Measurements from ENCODE around the gene VASH1.
A peak's percentile ranks its signal among the peaks of the same experiment; 100 is the strongest.

Gene VASH1

GRCh38 chr14:76808990-76809389 is 47.7 kb downstream of the VASH1 start:
- peaks cover 21% of the 10 kb centered on the region for H3K4me1 Mint-ChIP-seq
- no peaks in the 10 kb centered on the region for H3K9me3 Mint-ChIP-seq
- no peak overlapping the region for H3K27ac Mint-ChIP-seq
- no peak overlapping the region for H3K4me3 Mint-ChIP-seq
- H3K27me3 Mint-ChIP-seq, result no peaks in the 10 kb centered on the region
- H3K36me3 Mint-ChIP-seq, result peaks cover 21% of the 10 kb centered on the region
- no peak for DNase-seq
- CTCF ChIA-PET, result interaction anchor here (0.5 to 5.4 kb wide), 4 partner anchors 26 to 100 kb away, joined by 3 to 88 read pairs (median 6); no protein-coding TSS in a partner anchor

GRCh38 chr14:76810525-76810924 is 49.3 kb downstream of the VASH1 start:
- peaks cover 21% of the 10 kb centered on the region for H3K4me1 Mint-ChIP-seq

GRCh38 chr14:76810953-76811400 is 49.7 kb downstream of the VASH1 start:
- H3K36me3 Mint-ChIP-seq, result peaks cover 11% of the 10 kb centered on the region
- no peaks in the 10 kb centered on the region for H3K9me3 Mint-ChIP-seq
- peaks cover 21% of the 10 kb centered on the region for H3K4me1 Mint-ChIP-seq
- H3K27me3 Mint-ChIP-seq, result no peaks in the 10 kb centered on the region
- CTCF ChIA-PET, result interaction anchor here (0.7 to 5.4 kb wide), 17 partner anchors 8 to 566 kb away, joined by 3 to 88 read pairs (median 6); partner anchors contain the start of genes SAMD15 and TMED8
- H3K4me3 Mint-ChIP-seq, result peak overlapping the region; percentile 90
- peak; percentile 42 for DNase-seq
- peak overlapping the region; percentile 71 for H3K27ac Mint-ChIP-seq

More at GRCh38 chr14:76810525-76810924, 49.3 kb downstream of the VASH1 start:
- Mint-ChIP-seq H3K36me3 (peaks cover 13% of the 10 kb centered on the region), H3K9me3 (no peaks in the 10 kb centered on the region), H3K27me3 (no peaks in the 10 kb centered on the region), H3K27ac (peak overlapping the region; percentile 71), H3K4me3 (peak overlapping the region; percentile 90)
- CTCF ChIA-PET, result interaction anchor here (0.6 to 5.4 kb wide), 12 partner anchors 8 to 1006 kb away, joined by 3 to 88 read pairs (median 6); no protein-coding TSS in a partner anchor
- DNase-seq, result no peak

GRCh38 chr14:76811561-76811960 is 50.3 kb downstream of the VASH1 start:
- Mint-ChIP-seq H3K27ac (peak overlapping the region; percentile 81), H3K4me3 (peak overlapping the region; percentile 90), H3K27me3 (no peaks in the 10 kb centered on the region), H3K9me3 (no peaks in the 10 kb centered on the region), H3K4me1 (peaks cover 21% of the 10 kb centered on the region), H3K36me3 (peaks cover 11% of the 10 kb centered on the region)
- no peak for DNase-seq
- CTCF ChIA-PET, result interaction anchor here (0.7 to 5.4 kb wide), 18 partner anchors 9 to 566 kb away, joined by 3 to 88 read pairs (median 6); partner anchors contain the start of genes SAMD15 and TMED8

- H3K4me1 Mint-ChIP-seq, result peaks cover 21% of the 10 kb centered on the region
- peak overlapping the region; percentile 81 for H3K27ac Mint-ChIP-seq
- CTCF ChIA-PET, result interaction anchor here (0.8 to 5.4 kb wide), 10 partner anchors 9 to 259 kb away, joined by 3 to 88 read pairs (median 4); no protein-coding TSS in a partner anchor
- peaks cover 9% of the 10 kb centered on the region for H3K36me3 Mint-ChIP-seq
- no peak for DNase-seq
- H3K27me3 Mint-ChIP-seq, result no peaks in the 10 kb centered on the region
- no peaks in the 10 kb centered on the region for H3K9me3 Mint-ChIP-seq
- H3K4me3 Mint-ChIP-seq, result peak overlapping the region; percentile 90
Observed at GRCh38 chr14:76812093-76812421, 50.8 kb downstream of the VASH1 start.

- Mint-ChIP-seq H3K4me3 (peak within 1 kb of the TSS; percentile 90), H3K4me1 (peaks cover 21% of the 10 kb centered on the region), H3K27ac (peak within 1 kb of the TSS; percentile 81), H3K27me3 (no peaks in the 10 kb centered on the region), H3K9me3 (no peaks in the 10 kb centered on the region), H3K36me3 (peaks cover 6% of the 10 kb centered on the region)
- CTCF ChIA-PET, result interaction anchor here (1.0 to 5.4 kb wide), 6 partner anchors 29 to 258 kb away, joined by 3 to 88 read pairs (median 6); no protein-coding TSS in a partner anchor
- peak; percentile 98 for DNase-seq
Observed at GRCh38 chr14:76812422-76813383, 51.4 kb downstream of the VASH1 start, which contains the start of gene ANGEL1. TSS of gene ANGEL1 (minus strand) at chr14:76812882. CDS start at chr14:76812827, 55 bp downstream.

- Mint-ChIP-seq H3K36me3 (no peaks in the 10 kb centered on the region), H3K27ac (no peak overlapping the region), H3K9me3 (no peaks in the 10 kb centered on the region), H3K4me3 (no peak overlapping the region), H3K27me3 (no peaks in the 10 kb centered on the region), H3K4me1 (peaks cover 21% of the 10 kb centered on the region)
- DNase-seq, result no peak
- CTCF ChIA-PET, result interaction anchor here (0.8 to 1.8 kb wide), 2 partner anchors 61 to 103 kb away, joined by 3 to 4 read pairs; no protein-coding TSS in a partner anchor
Observed at GRCh38 chr14:76814726-76815645, 53.7 kb downstream of the VASH1 start.

- H3K9me3 Mint-ChIP-seq, result no peaks in the 10 kb centered on the region
- CTCF ChIA-PET, result no interaction called here
- H3K36me3 Mint-ChIP-seq, result no peaks in the 10 kb centered on the region
- H3K27ac Mint-ChIP-seq, result no peak overlapping the region
- H3K4me3 Mint-ChIP-seq, result no peak overlapping the region
- H3K4me1 Mint-ChIP-seq, result no peaks in the 10 kb centered on the region
- peaks cover 7% of the 10 kb centered on the region for H3K27me3 Mint-ChIP-seq
- DNase-seq, result no peak
Observed at GRCh38 chr14:76820700-76821099, 59.4 kb downstream of the VASH1 start.

- no peak for DNase-seq
- CTCF ChIA-PET, result no interaction called here
- Mint-ChIP-seq H3K4me3 (no peak within 1 kb of the TSS), H3K36me3 (no peaks in the 10 kb centered on the region), H3K27me3 (peaks cover 46% of the 10 kb centered on the region), H3K4me1 (no peaks in the 10 kb centered on the region), H3K27ac (no peak within 1 kb of the TSS), H3K9me3 (no peaks in the 10 kb centered on the region)
Observed at GRCh38 chr14:76826122-76826521, 64.9 kb downstream of the VASH1 start, which contains the start of gene LRRC74A. TSS of gene LRRC74A (plus strand) at chr14:76826408. CDS start at chr14:76826698, 290 bp downstream.

- Mint-ChIP-seq H3K4me3 (no peak overlapping the region), H3K27me3 (peaks cover 52% of the 10 kb centered on the region), H3K9me3 (no peaks in the 10 kb centered on the region), H3K36me3 (no peaks in the 10 kb centered on the region), H3K4me1 (no peaks in the 10 kb centered on the region), H3K27ac (no peak overlapping the region)
- CTCF ChIA-PET, result no interaction called here
- DNase-seq, result no peak
Observed at GRCh38 chr14:76827696-76828296, 66.5 kb downstream of the VASH1 start.

- H3K4me3 Mint-ChIP-seq, result no peak overlapping the region
- no peak overlapping the region for H3K27ac Mint-ChIP-seq
- CTCF ChIA-PET, result no interaction called here
- H3K36me3 Mint-ChIP-seq, result no peaks in the 10 kb centered on the region
- H3K27me3 Mint-ChIP-seq, result peaks cover 52% of the 10 kb centered on the region
- no peaks in the 10 kb centered on the region for H3K4me1 Mint-ChIP-seq
- no peak for DNase-seq
- H3K9me3 Mint-ChIP-seq, result no peaks in the 10 kb centered on the region
Observed at GRCh38 chr14:76828339-76829012, 67.2 kb downstream of the VASH1 start.

- no peaks in the 10 kb centered on the region for H3K9me3 Mint-ChIP-seq
- H3K36me3 Mint-ChIP-seq, result no peaks in the 10 kb centered on the region
- CTCF ChIA-PET, result interaction anchor here (0.6 kb wide), 1 partner anchor 47 kb away, joined by 3 read pairs; no protein-coding TSS in a partner anchor
- no peak overlapping the region for H3K27ac Mint-ChIP-seq
- no peak for DNase-seq
- peaks cover 52% of the 10 kb centered on the region for H3K27me3 Mint-ChIP-seq
- no peak overlapping the region for H3K4me3 Mint-ChIP-seq
- H3K4me1 Mint-ChIP-seq, result no peaks in the 10 kb centered on the region
Observed at GRCh38 chr14:76829013-76829365, 67.7 kb downstream of the VASH1 start.

Data from activated naive CD4-positive, alpha-beta T cell treated with anti-CD3 and anti-CD28 coated beads, Interleukin-2, amount 10 ng/mL, durations not matched to agents 7 days and 5 days (primary cell).